ENCODE data around the gene DIS3L2. TPM values are rescaled to one million over a fixed set of nuclear protein-coding genes. Genes with fewer than 3 reads are reported as not detected.

DIS3L2 gene
- total RNA-seq, 1 donor from 2014 or later = 32.2 TPM

DNA sequence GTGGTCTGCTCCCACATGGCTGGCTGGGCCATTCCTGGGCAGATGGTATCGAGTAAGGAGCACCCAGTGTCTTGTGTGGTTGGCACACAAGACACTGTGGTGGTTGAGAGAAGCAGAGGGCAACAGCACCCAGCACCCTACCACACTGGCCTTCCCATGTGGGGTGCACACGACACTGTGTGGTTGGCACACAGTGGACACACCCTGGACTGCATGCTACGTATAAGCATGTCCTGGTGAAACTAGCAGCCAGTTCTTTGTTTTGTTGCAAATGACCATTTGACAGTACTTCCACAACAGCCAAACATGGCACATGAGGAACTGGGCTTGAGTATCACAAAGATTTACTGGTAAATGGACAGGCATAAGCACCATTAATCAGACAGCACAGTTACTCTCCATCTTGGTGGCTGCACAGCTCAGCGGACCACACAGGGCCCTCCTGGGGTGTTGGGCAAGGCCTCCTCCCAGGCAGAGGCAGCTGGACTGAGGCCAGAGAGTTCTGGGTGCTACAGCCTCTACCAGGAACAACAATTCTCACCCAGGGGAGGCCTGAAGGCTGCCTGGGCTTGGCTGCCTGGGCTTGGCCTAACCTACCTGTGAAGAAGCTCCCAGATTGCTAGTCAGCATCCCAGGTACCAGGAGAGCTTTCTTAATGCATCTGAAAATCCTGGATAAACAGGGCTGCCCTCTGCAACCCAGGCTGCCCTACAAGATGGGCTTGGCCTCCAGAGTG, 357.7 kb downstream of the DIS3L2 start:
- no peak for TF ChIP-seq POLR2AphosphoS5 (IDR thresholded peaks at IDR 0.05; ENCODE audit: insufficient read depth in 1 of 2, low read depth in 1 of 2)
- TF ChIP-seq POLR2A (IDR thresholded peaks at IDR 0.05) = no peak
- TF ChIP-seq, protein P1, sequence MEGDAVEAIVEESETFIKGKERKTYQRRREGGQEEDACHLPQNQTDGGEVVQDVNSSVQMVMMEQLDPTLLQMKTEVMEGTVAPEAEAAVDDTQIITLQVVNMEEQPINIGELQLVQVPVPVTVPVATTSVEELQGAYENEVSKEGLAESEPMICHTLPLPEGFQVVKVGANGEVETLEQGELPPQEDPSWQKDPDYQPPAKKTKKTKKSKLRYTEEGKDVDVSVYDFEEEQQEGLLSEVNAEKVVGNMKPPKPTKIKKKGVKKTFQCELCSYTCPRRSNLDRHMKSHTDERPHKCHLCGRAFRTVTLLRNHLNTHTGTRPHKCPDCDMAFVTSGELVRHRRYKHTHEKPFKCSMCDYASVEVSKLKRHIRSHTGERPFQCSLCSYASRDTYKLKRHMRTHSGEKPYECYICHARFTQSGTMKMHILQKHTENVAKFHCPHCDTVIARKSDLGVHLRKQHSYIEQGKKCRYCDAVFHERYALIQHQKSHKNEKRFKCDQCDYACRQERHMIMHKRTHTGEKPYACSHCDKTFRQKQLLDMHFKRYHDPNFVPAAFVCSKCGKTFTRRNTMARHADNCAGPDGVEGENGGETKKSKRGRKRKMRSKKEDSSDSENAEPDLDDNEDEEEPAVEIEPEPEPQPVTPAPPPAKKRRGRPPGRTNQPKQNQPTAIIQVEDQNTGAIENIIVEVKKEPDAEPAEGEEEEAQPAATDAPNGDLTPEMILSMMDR (IDR thresholded peaks at IDR 0.05) = no peak
- no peak overlapping the region for H3K27ac ChIP-seq
- intact Hi-C loops (cut with DNase I) = no loop called here
- H3K9me3 ChIP-seq = no peaks in the 10 kb centered on the region
- H3K4me3 ChIP-seq = no peak overlapping the region
- H3K27me3 ChIP-seq = no peaks in the 10 kb centered on the region
- peaks cover 40% of the 10 kb centered on the region for H3K4me1 ChIP-seq
- DNase-seq (ENCODE audit: extremely low spot score in 2 of 2) = no peak
- no peaks in the 10 kb centered on the region for H3K36me3 ChIP-seq

DNA sequence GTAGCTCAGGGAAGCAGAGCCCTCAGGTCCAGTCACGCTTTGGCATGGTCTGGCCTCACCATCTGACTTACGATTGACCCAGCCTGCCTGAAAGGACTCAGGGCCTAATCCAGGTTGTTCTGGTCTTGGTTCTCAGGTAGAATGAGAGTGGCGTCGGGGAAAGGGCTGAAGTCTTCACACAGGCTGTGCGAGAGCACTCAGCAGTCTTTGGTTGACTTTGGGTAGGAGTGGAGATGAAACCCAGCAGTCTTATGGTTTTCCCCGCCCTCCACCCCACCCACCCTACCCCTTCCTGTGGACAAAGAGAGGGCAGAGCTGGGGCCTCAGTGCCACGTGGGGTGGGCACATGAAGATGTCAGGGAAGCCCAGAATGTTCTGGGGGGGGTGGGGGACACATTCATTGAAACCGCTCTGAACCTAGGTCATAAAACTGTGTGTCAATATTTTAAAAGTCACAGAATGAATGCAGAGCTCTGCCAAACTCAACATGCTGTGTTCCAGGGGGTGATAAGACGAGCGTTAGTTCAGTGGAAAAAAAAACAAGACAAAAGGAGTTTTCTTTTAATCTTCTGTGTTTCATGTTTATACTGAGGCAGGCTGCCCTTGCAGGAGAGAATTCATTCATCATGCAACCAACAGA, 358.4 kb downstream of the DIS3L2 start:
- H3K27ac ChIP-seq = no peak overlapping the region
- H3K4me3 ChIP-seq = no peak overlapping the region
- DNase-seq (ENCODE audit: extremely low spot score in 2 of 2) = no peak
- intact Hi-C loops (cut with DNase I) = no loop called here
- H3K4me1 ChIP-seq = peaks cover 33% of the 10 kb centered on the region
- H3K27me3 ChIP-seq = no peaks in the 10 kb centered on the region
- H3K36me3 ChIP-seq = no peaks in the 10 kb centered on the region
- H3K9me3 ChIP-seq = no peaks in the 10 kb centered on the region
- TF ChIP-seq, protein P1 (IDR thresholded peaks at IDR 0.05) = no peak
- TF ChIP-seq POLR2AphosphoS5 (IDR thresholded peaks at IDR 0.05; ENCODE audit: insufficient read depth in 1 of 2, low read depth in 1 of 2) = no peak
- TF ChIP-seq POLR2A (IDR thresholded peaks at IDR 0.05) = no peak

DNA sequence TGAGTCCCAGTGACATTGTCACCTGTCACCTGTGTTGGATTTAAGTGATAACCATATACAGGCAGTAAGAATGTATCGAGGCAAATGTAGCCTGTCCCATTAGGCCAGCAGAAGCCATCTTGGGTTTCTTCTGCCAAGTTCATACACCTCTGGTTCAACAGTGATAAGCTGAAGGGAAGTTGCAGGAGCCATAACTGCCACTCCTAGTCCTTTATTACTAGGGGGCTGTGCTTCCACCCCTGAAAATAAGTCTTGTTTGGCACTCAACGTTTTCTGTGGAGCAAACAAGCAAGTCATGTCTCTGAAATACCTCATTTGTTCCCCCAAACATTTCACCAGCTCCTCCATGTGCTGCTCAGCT, 358.9 kb downstream of the DIS3L2 start:
- Histone ChIP-seq H3K4me3 (no peak overlapping the region), H3K27me3 (no peaks in the 10 kb centered on the region), H3K9me3 (no peaks in the 10 kb centered on the region), H3K4me1 (peaks cover 28% of the 10 kb centered on the region), H3K27ac (no peak overlapping the region), H3K36me3 (no peaks in the 10 kb centered on the region)
- no peak for DNase-seq (ENCODE audit: extremely low spot score in 2 of 2)
- TF ChIP-seq POLR2AphosphoS5 (IDR thresholded peaks at IDR 0.05; ENCODE audit: insufficient read depth in 1 of 2, low read depth in 1 of 2) = no peak
- TF ChIP-seq, protein P1 (IDR thresholded peaks at IDR 0.05) = no peak
- TF ChIP-seq POLR2A (IDR thresholded peaks at IDR 0.05) = no peak
- intact Hi-C loops (cut with DNase I) = no loop called here

DNA sequence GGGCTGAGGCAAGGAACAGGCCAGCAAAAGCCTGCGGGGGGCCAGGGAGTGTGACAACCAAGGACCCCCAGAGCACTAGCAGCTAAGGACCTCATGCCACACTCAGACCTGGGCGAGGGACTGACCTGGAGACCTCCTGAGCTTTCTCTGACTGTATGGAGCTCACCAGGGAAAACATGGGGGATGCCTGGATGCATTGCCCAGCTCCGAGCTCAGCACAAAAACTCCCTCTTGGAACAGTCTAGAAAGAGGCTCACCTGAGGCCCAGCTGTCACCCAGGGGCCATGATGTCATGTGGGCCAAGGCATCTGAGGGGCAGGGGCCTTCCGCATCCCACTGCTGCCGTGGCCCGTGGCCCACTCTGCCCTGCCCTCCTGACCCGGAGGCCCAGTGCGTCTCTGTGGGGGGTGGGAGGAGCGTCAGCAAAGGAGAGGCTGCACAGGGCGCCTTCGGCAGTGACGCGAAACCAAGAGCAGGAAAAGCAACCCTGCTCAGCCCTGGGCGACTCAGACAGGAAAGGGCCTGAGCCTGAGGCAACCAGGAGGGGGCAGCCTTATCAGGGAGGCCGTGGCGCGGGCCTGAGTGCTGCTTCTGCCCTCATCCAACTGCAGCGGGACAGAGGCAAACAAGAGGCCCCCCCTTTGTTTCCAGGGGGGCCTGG, 359.8 kb downstream of the DIS3L2 start:
- intact Hi-C loops (cut with DNase I) = no loop called here
- Histone ChIP-seq H3K27ac (no peak overlapping the region), H3K9me3 (no peaks in the 10 kb centered on the region), H3K4me1 (peaks cover 24% of the 10 kb centered on the region), H3K4me3 (no peak overlapping the region), H3K27me3 (no peaks in the 10 kb centered on the region), H3K36me3 (no peaks in the 10 kb centered on the region)
- TF ChIP-seq, protein P1 (IDR thresholded peaks at IDR 0.05) = no peak
- TF ChIP-seq POLR2AphosphoS5 (IDR thresholded peaks at IDR 0.05; ENCODE audit: insufficient read depth in 1 of 2, low read depth in 1 of 2) = no peak
- TF ChIP-seq POLR2A (IDR thresholded peaks at IDR 0.05) = no peak
- no peak for DNase-seq (ENCODE audit: extremely low spot score in 2 of 2)
